Central memory CD4-positive, alpha-beta T cell (primary cell): ENCODE measurements around the gene NEU4.
A peak's percentile ranks its signal among the peaks of the same experiment; 100 is the strongest.

Source experiments
- DNase-seq: peaks from one replicate; pipeline ENCODE4 v3.0.0; 2022

NEU4 gene

GRCh38 chr2:241853651-241854341 is 44.8 kb downstream of the NEU4 start:
- DNase-seq, result no peak

GRCh38 chr2:241854342-241855244 is 45.6 kb downstream of the NEU4 start:
- DNase-seq, result no peak

DNA sequence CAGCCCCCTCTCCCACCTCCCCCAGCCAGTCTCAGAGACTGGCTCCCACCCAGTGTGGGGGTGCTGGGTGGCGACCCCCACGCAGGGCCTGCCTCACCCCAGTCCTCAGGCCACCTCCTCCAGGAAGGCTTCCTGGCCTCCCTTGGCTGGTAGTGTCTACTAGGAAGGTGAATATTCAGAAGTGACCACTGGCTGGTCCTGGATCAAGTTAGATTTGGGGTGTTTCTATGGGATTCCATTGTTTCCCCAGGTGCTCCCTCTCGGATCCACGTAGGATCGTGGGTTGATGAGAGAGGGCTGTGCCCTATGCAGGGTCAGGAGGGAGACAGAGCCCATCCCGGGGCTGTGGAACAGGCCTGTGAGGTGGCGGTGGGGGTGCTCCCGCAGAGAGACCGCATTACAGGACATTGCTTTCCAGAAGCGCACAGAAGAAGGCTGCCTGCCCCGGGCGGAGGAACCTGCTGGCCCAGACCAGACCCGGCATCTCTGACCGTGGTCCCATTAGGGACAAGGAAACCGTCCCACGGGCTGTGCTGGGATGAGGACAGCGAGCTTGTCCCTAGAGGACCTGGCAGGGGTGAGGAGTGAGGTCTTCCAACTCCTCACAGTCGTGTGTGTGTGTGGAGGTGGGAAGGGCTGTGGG is 46.4 kb downstream of the NEU4 start:
- no peak for DNase-seq

DNA sequence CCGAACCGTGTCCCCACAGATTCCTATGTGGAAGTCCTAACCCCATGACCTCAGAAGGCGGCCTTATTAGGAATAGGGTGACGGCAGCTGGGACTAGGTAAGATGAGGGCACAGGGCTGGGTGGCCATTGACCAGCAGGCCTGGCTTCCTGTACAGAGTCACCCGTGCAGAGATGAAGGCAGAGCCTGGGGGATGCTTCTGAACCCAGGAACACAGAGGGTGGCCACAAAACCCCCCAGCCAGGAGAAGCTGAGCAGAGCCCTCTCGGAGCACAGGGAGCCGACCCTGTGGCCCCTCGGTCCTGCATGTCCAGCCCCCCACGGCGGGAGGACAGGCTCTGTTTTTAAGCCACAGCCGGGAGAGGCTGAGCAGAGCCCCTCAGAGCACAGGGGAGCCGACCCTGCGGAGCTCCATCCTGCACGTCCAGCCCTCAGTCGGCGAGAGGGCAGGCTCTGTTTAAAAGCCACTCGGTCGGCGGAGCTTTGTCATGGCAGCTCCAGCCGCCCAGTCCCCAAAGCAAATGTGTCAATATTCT is 47.0 kb downstream of the NEU4 start:
- no peak for DNase-seq

DNA sequence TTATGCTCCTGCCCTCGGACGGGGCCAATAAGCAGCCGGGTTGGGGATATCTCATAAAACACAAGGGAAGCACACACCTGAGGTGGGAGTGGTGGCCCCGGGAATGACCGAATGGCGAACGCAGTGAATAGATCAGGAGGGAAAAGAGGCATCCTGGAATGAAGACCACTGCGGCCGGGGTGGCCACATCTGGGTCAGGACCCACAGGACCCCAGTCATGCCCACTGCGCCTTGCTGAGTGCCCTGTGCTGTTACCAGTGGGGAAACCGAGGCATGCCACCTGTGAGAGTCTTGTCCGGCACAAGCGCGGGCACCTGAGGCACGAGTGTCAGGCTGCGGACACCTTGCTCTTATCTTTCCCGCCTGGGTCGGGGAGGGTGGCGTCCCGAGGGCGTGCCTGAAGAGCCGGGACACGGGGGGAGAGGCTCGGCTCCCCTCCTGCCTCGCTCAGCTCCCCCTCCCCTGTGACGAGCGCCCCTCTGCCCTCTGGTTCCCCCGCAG is 48.1 kb downstream of the NEU4 start:
- no peak for DNase-seq

- no peak for DNase-seq
These were observed 48.7 kb downstream of the NEU4 start for GRCh38 chr2:241857572-241858121.

- peak; percentile 49 for DNase-seq
These were observed 49.4 kb downstream of the NEU4 start, which contains the start of gene PDCD1 for GRCh38 chr2:241858206-241859016. Gene PDCD1 (minus strand): TSS chr2:241858894. CDS start chr2:241858838, 56 bp downstream.

- no peak for DNase-seq
These were observed 50.0 kb downstream of the NEU4 start for GRCh38 chr2:241859017-241859435.

GRCh38 chr2:241859436-241860183 is 50.6 kb downstream of the NEU4 start:
- peak; percentile 24 for DNase-seq

DNA sequence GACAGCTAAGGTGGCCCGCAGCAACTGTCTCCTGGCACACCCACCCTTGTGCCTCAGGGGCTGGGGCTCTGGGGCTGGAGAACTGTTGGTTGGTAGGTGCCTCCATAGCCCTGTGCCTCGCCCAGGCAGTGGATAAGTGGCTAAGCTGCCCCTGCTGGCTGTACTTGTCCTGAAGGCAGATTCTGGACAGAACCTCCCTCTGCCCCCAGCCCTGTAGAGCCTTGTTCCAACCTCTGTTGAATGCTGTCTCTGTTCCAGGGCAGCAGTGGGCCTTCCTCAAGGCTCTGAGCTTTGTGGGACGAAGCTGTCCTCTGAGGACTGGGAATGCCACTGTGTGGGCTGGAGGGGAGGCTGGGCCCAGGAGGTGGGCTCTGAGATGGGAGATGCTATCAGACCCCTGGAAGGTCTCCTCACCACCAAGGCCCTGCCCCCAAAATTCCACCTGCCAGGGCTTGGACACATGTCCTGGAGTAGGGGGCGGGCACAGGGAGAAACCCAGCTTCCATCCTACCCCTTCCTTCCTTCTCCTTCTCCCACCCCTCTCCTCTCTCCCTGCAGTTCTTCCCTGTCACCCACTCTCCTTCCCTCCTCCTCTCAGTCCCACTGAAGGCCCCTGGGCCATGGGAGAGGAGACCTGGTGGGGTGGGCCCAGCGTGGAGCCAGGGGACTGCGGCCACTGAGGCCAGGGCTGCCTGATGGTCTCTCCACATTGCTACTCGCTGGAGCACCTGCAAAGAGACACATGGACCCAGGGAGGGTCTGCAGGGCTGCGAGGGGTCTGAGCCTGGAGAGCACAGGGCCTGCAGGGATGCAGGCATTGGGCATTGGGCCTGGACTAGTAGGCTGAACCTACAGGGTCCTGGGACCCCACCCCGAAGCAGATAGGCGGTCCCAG is 51.4 kb downstream of the NEU4 start:
- no peak for DNase-seq

- no peak for DNase-seq
These were observed 52.3 kb downstream of the NEU4 start for GRCh38 chr2:241861264-241861663.

DNA sequence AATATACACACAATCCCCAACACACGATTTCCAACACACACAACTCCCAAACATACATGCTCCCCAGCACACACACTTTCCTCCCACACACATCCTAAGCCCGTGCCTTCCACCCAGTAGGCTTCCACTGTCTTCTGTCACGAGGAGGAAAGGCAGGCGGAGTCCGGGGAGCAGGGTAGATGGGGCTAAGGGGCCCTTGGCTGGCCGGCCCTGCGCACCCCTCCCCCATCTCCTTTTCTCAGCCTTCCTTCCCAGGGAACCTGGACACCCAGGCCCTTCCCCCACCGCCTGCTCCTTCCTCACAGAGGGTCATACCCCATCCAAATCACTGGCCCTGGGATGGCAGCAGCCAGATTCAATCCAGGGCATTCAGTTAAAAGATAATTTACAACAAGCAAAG is 53.1 kb downstream of the NEU4 start:
- DNase-seq, result no peak

- DNase-seq, result no peak
These were observed 54.0 kb downstream of the NEU4 start for GRCh38 chr2:241862775-241863535.

- DNase-seq, result peak; percentile 17
These were observed 54.6 kb downstream of the NEU4 start for GRCh38 chr2:241863536-241863954.

GRCh38 chr2:241864168-241864849 is 55.3 kb downstream of the NEU4 start:
- DNase-seq, result no peak

- no peak for DNase-seq
These were observed 55.8 kb downstream of the NEU4 start for GRCh38 chr2:241864850-241865213.

- DNase-seq, result no peak
These were observed 56.5 kb downstream of the NEU4 start for GRCh38 chr2:241865416-241865956.
